HepG2 (cell line): Measurements from ENCODE around the gene NFE2L2. TPM values are rescaled to one million over a fixed set of nuclear protein-coding genes. Genes with fewer than 3 reads are reported as not detected.

Experiments
- BCL6 ChIP-seq: IDR thresholded peaks from 2 replicates; pipeline ENCODE4 v1.6.1; 2016; ENCODE audit warnings: missing genetic modification reagents, missing compliant biosample characterization
- EP300 ChIP-seq, 3 experiments: sonication (generic) in 1 of 3; formaldehyde crosslinking in 1 of 3; IDR thresholded peaks; 2 replicates each; pipeline versions ENCODE4 v1.5.1 to v1.6.1; 2011 to 2020; ENCODE audit warnings: low read depth in 2 of 3, low read length in 2 of 3, borderline replicate concordance in 1 of 3, improper control_type of control experiment in 1 of 3, mild to moderate bottlenecking in 1 of 3, missing genetic modification reagents in 1 of 3, moderate library complexity in 1 of 3
- ETV5 ChIP-seq: IDR thresholded peaks from 2 replicates; pipeline ENCODE4 v1.6.1; 2018; ENCODE audit warnings: missing biosample characterization, missing genetic modification reagents, inconsistent platforms, borderline replicate concordance
- FOXA1 ChIP-seq, 2 experiments: fragments of 450-650 bp in 1 of 2; sonication (generic) in 1 of 2; formaldehyde crosslinking in 1 of 2; IDR thresholded peaks; 2 replicates each; pipeline versions ENCODE4 v1.4.0 to v1.6.1; 2016 to 2020; ENCODE audit warnings: missing genetic modification reagents in 1 of 2
- GATAD2A ChIP-seq: IDR thresholded peaks from 2 replicates; pipeline ENCODE4 v1.6.1; 2016
- HNRNPL ChIP-seq: fragments of 200-400 bp; formaldehyde crosslinking; IDR thresholded peaks from 2 replicates; pipeline ENCODE4 v1.6.1; 2017; ENCODE audit warnings: mild to moderate bottlenecking, low read depth, low read length
- KDM5B ChIP-seq: sonication (generic); formaldehyde crosslinking; IDR thresholded peaks from 2 replicates; pipeline ENCODE4 v1.4.0; 2020; ENCODE audit warnings: missing genetic modification reagents, mild to moderate bottlenecking, borderline replicate concordance
- NAIF1 ChIP-seq: sonication (generic); formaldehyde crosslinking; IDR thresholded peaks from 2 replicates; pipeline ENCODE4 v1.5.0; 2020; ENCODE audit warnings: mild to moderate bottlenecking, missing genetic modification reagents, borderline replicate concordance
- POGZ ChIP-seq: sonication (generic); formaldehyde crosslinking; IDR thresholded peaks from 2 replicates; pipeline ENCODE4 v1.4.0; 2020; ENCODE audit warnings: mild to moderate bottlenecking, missing genetic modification reagents
- RFXANK ChIP-seq: IDR thresholded peaks from 2 replicates; pipeline ENCODE4 v1.6.1; 2016
- TFAP4 ChIP-seq: sonication (generic); IDR thresholded peaks from 2 replicates; pipeline ENCODE4 v1.6.1; 2016; ENCODE audit warnings: low read depth, borderline replicate concordance
- ZBTB38 ChIP-seq: sonication (generic); formaldehyde crosslinking; IDR thresholded peaks from 2 replicates; pipeline ENCODE4 v1.5.1; 2020; ENCODE audit warnings: mild to moderate bottlenecking, missing genetic modification reagents
- ZMYM3 ChIP-seq: sonication (generic); formaldehyde crosslinking; IDR thresholded peaks from 2 replicates; pipeline ENCODE4 v1.5.1; 2020; ENCODE audit warnings: mild to moderate bottlenecking, missing genetic modification reagents
- ZNF143 ChIP-seq: sonication (generic); formaldehyde crosslinking; IDR thresholded peaks from 2 replicates; pipeline ENCODE4 v1.4.0; 2020; ENCODE audit warnings: missing genetic modification reagents
- ZNF337 ChIP-seq: sonication (generic); formaldehyde crosslinking; IDR thresholded peaks from 2 replicates; pipeline ENCODE4 v1.5.1; 2020; ENCODE audit warnings: missing genetic modification reagents, low read depth, mild to moderate bottlenecking, borderline replicate concordance
- ZNF577 ChIP-seq: sonication (generic); formaldehyde crosslinking; IDR thresholded peaks from 2 replicates; pipeline ENCODE4 v1.4.0; 2020; ENCODE audit warnings: mild to moderate bottlenecking, low read depth, missing genetic modification reagents, borderline replicate concordance
- polyA plus RNA-seq, 8 experiments: library from polyadenylated mRNA; depleted of rRNA in 3 of 8; stranded (reverse) in 7 of 8; unstranded in 1 of 8; fragments of >200 nt; fragmentation: Illumina TruSeq in 4 of 8; extraction: Trizol in 4 of 8; gene quantifications; 2 replicates each; pipeline versions ENCODE4 v1.2.1 to v1.2.3, GENCODE V29; 2011 to 2016; ENCODE audit warnings: low read depth in 4 of 8, missing spikeins in 1 of 8, mixed read lengths in 1 of 8; ENCODE audit not compliant: insufficient read depth in 1 of 8
- total RNA-seq, 5 experiments: library from RNA; depleted of rRNA; stranded (reverse); fragments of >200 nt; fragmentation: Illumina TruSeq; extraction: Trizol; gene quantifications; 2 replicates each; pipeline ENCODE4 v1.2.3, GENCODE V29; 2016; ENCODE audit warnings: low read depth in 1 of 5
- TF ChIP-seq, protein P1 (sequence below): sonication (generic); formaldehyde crosslinking; conservative IDR thresholded peaks from 2 replicates; pipeline ENCODE4 v1.4.0; 2020; ENCODE audit warnings: missing genetic modification reagents
- TF ChIP-seq, protein P2 (sequence below): sonication (generic); formaldehyde crosslinking; IDR thresholded peaks from 2 replicates; pipeline ENCODE4 v1.5.0; 2020; ENCODE audit warnings: mild to moderate bottlenecking, missing genetic modification reagents, borderline replicate concordance
- TF ChIP-seq, protein P3 (sequence below): IDR thresholded peaks from 2 replicates; pipeline ENCODE4 v1.6.1; 2016; ENCODE audit warnings: control low read depth

Gene NFE2L2
- total and polyA plus RNA-seq, 2 of the 13 experiments (the other 11 are each of a cell fraction or from before 2014, with no cell fraction given), result 84.6 to 215 TPM

DNA sequence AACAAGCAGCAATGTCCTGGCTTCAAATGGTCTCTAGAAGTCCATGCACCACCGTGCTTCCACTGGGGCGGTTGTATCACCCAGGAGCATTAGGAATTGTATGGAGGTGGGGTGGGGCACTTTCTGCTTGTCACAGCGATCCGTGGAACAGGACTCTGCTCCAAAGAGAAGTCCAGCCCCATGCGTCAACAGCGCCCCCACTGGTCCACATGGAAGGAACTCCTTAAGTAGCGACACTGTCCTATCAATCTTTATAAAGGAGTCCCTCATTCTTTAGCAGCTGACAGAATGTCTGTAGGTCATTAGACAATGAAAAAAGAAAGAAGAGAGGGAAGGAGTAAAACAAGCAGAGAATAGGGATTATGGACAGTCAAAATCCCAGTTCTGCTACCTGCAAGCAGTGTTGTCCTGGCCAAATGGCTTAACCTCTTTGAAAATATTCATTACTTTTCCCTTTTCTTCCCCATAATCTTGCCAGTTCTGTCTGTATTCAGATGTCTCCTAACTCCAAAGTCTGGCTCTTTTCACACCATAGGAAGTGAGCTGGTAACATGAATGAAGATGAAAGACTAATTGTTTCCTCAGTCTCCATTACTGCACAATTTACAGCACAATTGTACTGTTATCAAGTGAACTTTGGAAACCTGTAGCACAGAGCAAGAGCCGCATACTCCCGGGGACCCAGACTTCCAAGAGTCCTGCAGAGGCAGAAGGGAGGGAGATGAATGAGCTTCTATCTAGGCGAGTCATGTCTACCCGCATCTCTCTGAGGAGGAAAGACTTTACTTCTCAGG, 9.9 kb downstream of the NFE2L2 start (continued):
- TF ChIP-seq, protein P1, sequence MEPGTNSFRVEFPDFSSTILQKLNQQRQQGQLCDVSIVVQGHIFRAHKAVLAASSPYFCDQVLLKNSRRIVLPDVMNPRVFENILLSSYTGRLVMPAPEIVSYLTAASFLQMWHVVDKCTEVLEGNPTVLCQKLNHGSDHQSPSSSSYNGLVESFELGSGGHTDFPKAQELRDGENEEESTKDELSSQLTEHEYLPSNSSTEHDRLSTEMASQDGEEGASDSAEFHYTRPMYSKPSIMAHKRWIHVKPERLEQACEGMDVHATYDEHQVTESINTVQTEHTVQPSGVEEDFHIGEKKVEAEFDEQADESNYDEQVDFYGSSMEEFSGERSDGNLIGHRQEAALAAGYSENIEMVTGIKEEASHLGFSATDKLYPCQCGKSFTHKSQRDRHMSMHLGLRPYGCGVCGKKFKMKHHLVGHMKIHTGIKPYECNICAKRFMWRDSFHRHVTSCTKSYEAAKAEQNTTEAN, result no peak
- TF ChIP-seq BCL6 (CRISPR knock-in tag) (peak; percentile 0; the same call in 1 of the 2 replicates), GATAD2A (CRISPR knock-in tag) (peak; percentile 53), HNRNPL (no peak), NAIF1 (CRISPR knock-in tag) (no peak), KDM5B (CRISPR knock-in tag) (no peak), ZMYM3 (0 out of 2 replicates have a peak, but pooled peaks have one; percentile 19), TFAP4 (0 out of 2 replicates have a peak, but pooled peaks have one; percentile 5), ETV5 (CRISPR knock-in tag) (peak; percentile 47; the same call in 1 of the 2 replicates), ZBTB38 (CRISPR knock-in tag) (peak; percentile 43; the same call in 1 of the 2 replicates), ZNF337 (CRISPR knock-in tag) (no peak), FOXA1 (IDR thresholded peaks at IDR 0.05) (no peak), FOXA1 (CRISPR knock-in tag; IDR thresholded peaks at IDR 0.05) (0 out of 2 replicates have a peak, but pooled peaks have one; percentile 13), ZNF577 (no peak), EP300 (IDR thresholded peaks at IDR 0.05; ENCODE audit: low read depth in 2 of 2, low read length in 2 of 2) (peak in 1 of 2 experiments; percentile 48; a peak in 1 of 4 replicates), EP300 (CRISPR knock-in tag; IDR thresholded peaks at IDR 0.05; ENCODE audit: borderline replicate concordance) (0 out of 2 replicates have a peak, but pooled peaks have one; percentile 13), POGZ (CRISPR knock-in tag) (no peak), RFXANK (0 out of 2 replicates have a peak, but pooled peaks have one; percentile 26), ZNF143 (CRISPR knock-in tag) (no peak)
- TF ChIP-seq, protein P2, sequence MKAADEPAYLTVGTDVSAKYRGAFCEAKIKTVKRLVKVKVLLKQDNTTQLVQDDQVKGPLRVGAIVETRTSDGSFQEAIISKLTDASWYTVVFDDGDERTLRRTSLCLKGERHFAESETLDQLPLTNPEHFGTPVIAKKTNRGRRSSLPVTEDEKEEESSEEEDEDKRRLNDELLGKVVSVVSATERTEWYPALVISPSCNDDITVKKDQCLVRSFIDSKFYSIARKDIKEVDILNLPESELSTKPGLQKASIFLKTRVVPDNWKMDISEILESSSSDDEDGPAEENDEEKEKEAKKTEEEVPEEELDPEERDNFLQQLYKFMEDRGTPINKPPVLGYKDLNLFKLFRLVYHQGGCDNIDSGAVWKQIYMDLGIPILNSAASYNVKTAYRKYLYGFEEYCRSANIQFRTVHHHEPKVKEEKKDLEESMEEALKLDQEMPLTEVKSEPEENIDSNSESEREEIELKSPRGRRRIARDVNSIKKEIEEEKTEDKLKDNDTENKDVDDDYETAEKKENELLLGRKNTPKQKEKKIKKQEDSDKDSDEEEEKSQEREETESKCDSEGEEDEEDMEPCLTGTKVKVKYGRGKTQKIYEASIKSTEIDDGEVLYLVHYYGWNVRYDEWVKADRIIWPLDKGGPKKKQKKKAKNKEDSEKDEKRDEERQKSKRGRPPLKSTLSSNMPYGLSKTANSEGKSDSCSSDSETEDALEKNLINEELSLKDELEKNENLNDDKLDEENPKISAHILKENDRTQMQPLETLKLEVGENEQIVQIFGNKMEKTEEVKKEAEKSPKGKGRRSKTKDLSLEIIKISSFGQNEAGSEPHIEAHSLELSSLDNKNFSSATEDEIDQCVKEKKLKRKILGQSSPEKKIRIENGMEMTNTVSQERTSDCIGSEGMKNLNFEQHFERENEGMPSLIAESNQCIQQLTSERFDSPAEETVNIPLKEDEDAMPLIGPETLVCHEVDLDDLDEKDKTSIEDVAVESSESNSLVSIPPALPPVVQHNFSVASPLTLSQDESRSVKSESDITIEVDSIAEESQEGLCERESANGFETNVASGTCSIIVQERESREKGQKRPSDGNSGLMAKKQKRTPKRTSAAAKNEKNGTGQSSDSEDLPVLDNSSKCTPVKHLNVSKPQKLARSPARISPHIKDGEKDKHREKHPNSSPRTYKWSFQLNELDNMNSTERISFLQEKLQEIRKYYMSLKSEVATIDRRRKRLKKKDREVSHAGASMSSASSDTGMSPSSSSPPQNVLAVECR (CRISPR knock-in tag), result peak; percentile 50; the same call in 1 of the 2 replicates
- TF ChIP-seq, protein P3, sequence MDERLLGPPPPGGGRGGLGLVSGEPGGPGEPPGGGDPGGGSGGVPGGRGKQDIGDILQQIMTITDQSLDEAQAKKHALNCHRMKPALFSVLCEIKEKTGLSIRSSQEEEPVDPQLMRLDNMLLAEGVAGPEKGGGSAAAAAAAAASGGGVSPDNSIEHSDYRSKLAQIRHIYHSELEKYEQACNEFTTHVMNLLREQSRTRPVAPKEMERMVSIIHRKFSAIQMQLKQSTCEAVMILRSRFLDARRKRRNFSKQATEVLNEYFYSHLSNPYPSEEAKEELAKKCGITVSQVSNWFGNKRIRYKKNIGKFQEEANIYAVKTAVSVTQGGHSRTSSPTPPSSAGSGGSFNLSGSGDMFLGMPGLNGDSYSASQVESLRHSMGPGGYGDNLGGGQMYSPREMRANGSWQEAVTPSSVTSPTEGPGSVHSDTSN, result no peak
